ENCODE data around the gene CCSER2.

The CCSER2 gene

GRCh38 chr10:84288151-84288550 is 40.2 kb upstream of the CCSER2 start:
- no peaks in the 10 kb centered on the region for H3K36me3 ChIP-seq (ENCODE audit: insufficient read depth, low read length)
- no peak for TF ChIP-seq EZH2phosphoT487 (IDR thresholded peaks at IDR 0.05; ENCODE audit: borderline replicate concordance)
- TF ChIP-seq CTCF (conservative IDR thresholded peaks at IDR 0.05; ENCODE audit: low read length): no peak
- H3K9me2 ChIP-seq (replicated peaks; ENCODE audit: low read depth, low read length): no peaks in the 10 kb centered on the region
- no peak overlapping the region for H2AFZ ChIP-seq (ENCODE audit: low read length)
- no peaks in the 10 kb centered on the region for H3F3A ChIP-seq (ENCODE audit: low read depth)
- H3K4me1 ChIP-seq (ENCODE audit: insufficient read depth, low read length, poor library complexity, severe bottlenecking): no peaks in the 10 kb centered on the region
- no peaks in the 10 kb centered on the region for H3K27me3 ChIP-seq (ENCODE audit: insufficient read depth, low read length, poor library complexity, severe bottlenecking)
- no peak overlapping the region for H3K4me3 ChIP-seq (ENCODE audit: low read length, poor library complexity, severe bottlenecking)
- no peaks in the 10 kb centered on the region for H4K20me1 ChIP-seq (ENCODE audit: insufficient read depth, low read length, poor library complexity, severe bottlenecking)
- no peaks in the 10 kb centered on the region for H3K79me2 ChIP-seq (ENCODE audit: insufficient read depth, low read length)
- no peak overlapping the region for H3K9ac ChIP-seq (ENCODE audit: low read depth, low read length, poor library complexity, severe bottlenecking)
- no peaks in the 10 kb centered on the region for H3K9me3 ChIP-seq (ENCODE audit: insufficient read depth, low read depth, low read length)
- no peak overlapping the region for H3K4me2 ChIP-seq (ENCODE audit: low read depth, low read length, poor library complexity, severe bottlenecking)

- no peaks in the 10 kb centered on the region for H3K27me3 ChIP-seq (ENCODE audit: insufficient read depth, low read length, poor library complexity, severe bottlenecking)
- no peaks in the 10 kb centered on the region for H3K9me3 ChIP-seq (ENCODE audit: insufficient read depth, low read depth, low read length)
- H3K4me1 ChIP-seq (ENCODE audit: insufficient read depth, low read length, poor library complexity, severe bottlenecking): no peaks in the 10 kb centered on the region
- H2AFZ ChIP-seq (ENCODE audit: low read length): no peak overlapping the region
- no peak overlapping the region for H3K4me2 ChIP-seq (ENCODE audit: low read depth, low read length, poor library complexity, severe bottlenecking)
- no peak overlapping the region for H3K9ac ChIP-seq (ENCODE audit: low read depth, low read length, poor library complexity, severe bottlenecking)
- H3F3A ChIP-seq (ENCODE audit: low read depth): no peaks in the 10 kb centered on the region
- H3K79me2 ChIP-seq (ENCODE audit: insufficient read depth, low read length): no peaks in the 10 kb centered on the region
- no peak for TF ChIP-seq CTCF (conservative IDR thresholded peaks at IDR 0.05; ENCODE audit: low read length)
- H4K20me1 ChIP-seq (ENCODE audit: insufficient read depth, low read length, poor library complexity, severe bottlenecking): no peaks in the 10 kb centered on the region
- H3K4me3 ChIP-seq (ENCODE audit: low read length, poor library complexity, severe bottlenecking): no peak overlapping the region
- no peaks in the 10 kb centered on the region for H3K9me2 ChIP-seq (replicated peaks; ENCODE audit: low read depth, low read length)
- H3K36me3 ChIP-seq (ENCODE audit: insufficient read depth, low read length): no peaks in the 10 kb centered on the region
Measured at GRCh38 chr10:84289521-84290200, 38.7 kb upstream of the CCSER2 start.

- Histone ChIP-seq H2AFZ (ENCODE audit: low read length) (no peak overlapping the region), H3F3A (ENCODE audit: low read depth) (no peaks in the 10 kb centered on the region), H3K27me3 (ENCODE audit: insufficient read depth, low read length, poor library complexity, severe bottlenecking) (no peaks in the 10 kb centered on the region), H3K79me2 (ENCODE audit: insufficient read depth, low read length) (no peaks in the 10 kb centered on the region), H3K4me3 (ENCODE audit: low read length, poor library complexity, severe bottlenecking) (no peak overlapping the region), H3K9me2 (replicated peaks; ENCODE audit: low read depth, low read length) (no peaks in the 10 kb centered on the region), H3K4me1 (ENCODE audit: insufficient read depth, low read length, poor library complexity, severe bottlenecking) (no peaks in the 10 kb centered on the region), H3K4me2 (ENCODE audit: low read depth, low read length, poor library complexity, severe bottlenecking) (no peak overlapping the region), H3K9me3 (ENCODE audit: insufficient read depth, low read depth, low read length) (no peaks in the 10 kb centered on the region), H3K9ac (ENCODE audit: low read depth, low read length, poor library complexity, severe bottlenecking) (no peak overlapping the region), H3K36me3 (ENCODE audit: insufficient read depth, low read length) (no peaks in the 10 kb centered on the region), H4K20me1 (ENCODE audit: insufficient read depth, low read length, poor library complexity, severe bottlenecking) (no peaks in the 10 kb centered on the region)
- no peak for TF ChIP-seq CTCF (conservative IDR thresholded peaks at IDR 0.05; ENCODE audit: low read length)
- TF ChIP-seq EZH2phosphoT487 (IDR thresholded peaks at IDR 0.05; ENCODE audit: borderline replicate concordance): no peak
Measured at GRCh38 chr10:84290235-84290634, 38.2 kb upstream of the CCSER2 start.

Measured in Loucy (cell line).